IPS DF 6.9 (cell line): ENCODE results near the gene POLR2M.

Experiments used
- DNase-seq: peaks from one replicate; pipeline ENCODE4 v3.0.0-alpha.2; 2013; ENCODE audit warnings: low read depth, low spot score
- H3K27ac ChIP-seq: one replicate; pipeline ENCODE4 v1.5.1; 2013; ENCODE audit warnings: low read length, control low read depth
- H3K27me3 ChIP-seq: 2 replicates; pipeline ENCODE4 v1.6.1; 2013; ENCODE audit warnings: mild to moderate bottlenecking, low read length; ENCODE audit not compliant: control insufficient read depth, insufficient read depth
- H3K36me3 ChIP-seq: 2 replicates; pipeline ENCODE4 v1.6.1; 2013; ENCODE audit warnings: low read length; ENCODE audit not compliant: control insufficient read depth, insufficient read depth
- H3K4me1 ChIP-seq: 2 replicates; pipeline ENCODE4 v1.6.1; 2013; ENCODE audit warnings: low read length; ENCODE audit not compliant: control insufficient read depth, insufficient read depth
- H3K4me3 ChIP-seq: 2 replicates; pipeline ENCODE4 v1.5.1; 2013; ENCODE audit warnings: mild to moderate bottlenecking, low read length
- H3K9me3 ChIP-seq: 2 replicates; pipeline ENCODE4 v1.6.1; 2013; ENCODE audit warnings: low read length, inconsistent platforms; ENCODE audit not compliant: control insufficient read depth, insufficient read depth
- WGBS: extraction: QIAGEN DNeasy Blood & Tissue Kit; methylation state at CpG from one replicate; pipeline ENCODE4 v1.1.7; 2013; ENCODE audit warnings: mixed read lengths, missing lambda C conversion rate; ENCODE audit not compliant: insufficient read length, insufficient coverage; 5-methylcytosine and 5-hydroxymethylcytosine counted together

The POLR2M gene

GRCh38 chr15:57752840-57753239, 46.3 kb downstream of the POLR2M start:
- no peak for DNase-seq
- no peaks in the 10 kb centered on the region for H3K27me3 ChIP-seq
- H3K4me3 ChIP-seq = no peak overlapping the region
- no peaks in the 10 kb centered on the region for H3K36me3 ChIP-seq
- H3K9me3 ChIP-seq = no peaks in the 10 kb centered on the region
- no peak overlapping the region for H3K27ac ChIP-seq
- WGBS = no CpG with 5 or more reads among the region's 9 CpGs
- H3K4me1 ChIP-seq = no peaks in the 10 kb centered on the region; the same call in 1 of the 2 replicates

GRCh38 chr15:57756466-57756865, 50.0 kb downstream of the POLR2M start:
- H3K9me3 ChIP-seq = no peaks in the 10 kb centered on the region
- H3K36me3 ChIP-seq = no peaks in the 10 kb centered on the region
- no CpG with 5 or more reads among the region's 3 CpGs for WGBS
- no peaks in the 10 kb centered on the region for H3K27me3 ChIP-seq
- no peak overlapping the region for H3K4me3 ChIP-seq
- no peak overlapping the region for H3K27ac ChIP-seq
- H3K4me1 ChIP-seq = no peaks in the 10 kb centered on the region; the same call in 1 of the 2 replicates
- no peak for DNase-seq

GRCh38 chr15:57758560-57758959, 52.0 kb downstream of the POLR2M start:
- Histone ChIP-seq H3K27ac (no peak overlapping the region), H3K9me3 (no peaks in the 10 kb centered on the region), H3K27me3 (no peaks in the 10 kb centered on the region), H3K4me3 (no peak overlapping the region), H3K4me1 (no peaks in the 10 kb centered on the region), H3K36me3 (no peaks in the 10 kb centered on the region)
- WGBS = no CpG with 5 or more reads among the region's 3 CpGs
- DNase-seq = no peak

GRCh38 chr15:57761562-57761961, 55.0 kb downstream of the POLR2M start:
- no peak overlapping the region for H3K27ac ChIP-seq
- DNase-seq = no peak
- no peak overlapping the region for H3K4me3 ChIP-seq
- H3K27me3 ChIP-seq = no peaks in the 10 kb centered on the region
- H3K9me3 ChIP-seq = no peaks in the 10 kb centered on the region
- no peaks in the 10 kb centered on the region for H3K36me3 ChIP-seq
- H3K4me1 ChIP-seq = no peaks in the 10 kb centered on the region
- WGBS = no CpG with 5 or more reads among the region's 1 CpG

- WGBS = no CpG with 5 or more reads among the region's 4 CpGs
- no peak overlapping the region for H3K4me3 ChIP-seq
- no peaks in the 10 kb centered on the region for H3K36me3 ChIP-seq
- H3K27ac ChIP-seq = no peak overlapping the region
- no peak for DNase-seq
- H3K9me3 ChIP-seq = no peaks in the 10 kb centered on the region
- no peaks in the 10 kb centered on the region for H3K4me1 ChIP-seq
- H3K27me3 ChIP-seq = no peaks in the 10 kb centered on the region
These were observed 55.8 kb downstream of the POLR2M start for GRCh38 chr15:57762302-57762701.

GRCh38 chr15:57763176-57763964, 56.9 kb downstream of the POLR2M start:
- no peaks in the 10 kb centered on the region for H3K27me3 ChIP-seq
- no peak for DNase-seq
- H3K9me3 ChIP-seq = no peaks in the 10 kb centered on the region
- no peak overlapping the region for H3K27ac ChIP-seq
- no peak overlapping the region for H3K4me3 ChIP-seq
- no peaks in the 10 kb centered on the region for H3K36me3 ChIP-seq
- no peaks in the 10 kb centered on the region for H3K4me1 ChIP-seq
- no CpG with 5 or more reads among the region's 5 CpGs for WGBS
